Skeletal muscle cell (primary cell): ENCODE data around the gene PCK2.
A peak's percentile ranks its signal among the peaks of the same experiment; 100 is the strongest.

Experiments used
- DNase-seq: peaks from one replicate; pipeline ENCODE4 v3.0.0-alpha.2; 2010; ENCODE audit warnings: low read depth
- H3K4me3 ChIP-seq: 2 replicates; pipeline ENCODE4 v1.5.1; 2011; ENCODE audit warnings: low read depth, mild to moderate bottlenecking, control low read depth, low read length, moderate library complexity

Gene PCK2

DNA sequence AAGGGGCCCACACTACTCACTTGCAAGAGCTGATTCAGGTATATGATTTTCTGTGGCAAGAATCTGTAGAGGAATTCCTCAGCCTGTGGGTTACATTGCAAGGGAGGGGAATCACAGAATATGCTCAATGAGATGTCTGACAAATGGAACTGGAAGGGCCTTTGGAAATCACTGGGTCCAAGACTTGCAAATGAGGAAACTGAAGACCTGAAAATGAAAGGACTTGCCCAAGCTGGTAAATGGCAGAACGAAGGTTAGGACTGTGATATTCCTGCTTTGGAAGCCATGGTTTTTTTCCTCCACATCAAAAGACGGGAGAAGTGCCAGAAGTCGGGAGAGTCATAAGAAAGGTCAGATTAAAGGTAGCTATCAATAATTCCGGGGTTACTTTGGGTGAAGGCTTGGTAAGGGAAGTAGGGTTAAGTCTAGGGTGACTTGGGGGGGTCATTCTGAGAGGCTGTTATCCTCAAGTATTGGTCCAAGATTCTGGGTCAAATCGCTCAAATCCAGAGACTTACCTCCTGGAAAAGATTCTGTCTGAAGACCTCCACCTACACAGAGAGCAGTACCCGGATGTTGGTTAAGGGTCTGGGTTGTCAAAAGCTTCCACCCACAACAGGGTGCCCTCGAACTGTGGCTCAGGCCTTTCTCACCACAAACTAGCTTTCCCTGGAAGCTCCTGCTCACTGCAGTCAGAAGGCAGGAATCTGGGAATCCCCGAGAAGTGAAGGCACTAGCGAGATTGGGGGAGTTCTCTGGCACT, 51.8 kb downstream of the PCK2 start:
- H3K4me3 ChIP-seq, result peak overlapping the region; percentile 89
- no peak for DNase-seq

DNA sequence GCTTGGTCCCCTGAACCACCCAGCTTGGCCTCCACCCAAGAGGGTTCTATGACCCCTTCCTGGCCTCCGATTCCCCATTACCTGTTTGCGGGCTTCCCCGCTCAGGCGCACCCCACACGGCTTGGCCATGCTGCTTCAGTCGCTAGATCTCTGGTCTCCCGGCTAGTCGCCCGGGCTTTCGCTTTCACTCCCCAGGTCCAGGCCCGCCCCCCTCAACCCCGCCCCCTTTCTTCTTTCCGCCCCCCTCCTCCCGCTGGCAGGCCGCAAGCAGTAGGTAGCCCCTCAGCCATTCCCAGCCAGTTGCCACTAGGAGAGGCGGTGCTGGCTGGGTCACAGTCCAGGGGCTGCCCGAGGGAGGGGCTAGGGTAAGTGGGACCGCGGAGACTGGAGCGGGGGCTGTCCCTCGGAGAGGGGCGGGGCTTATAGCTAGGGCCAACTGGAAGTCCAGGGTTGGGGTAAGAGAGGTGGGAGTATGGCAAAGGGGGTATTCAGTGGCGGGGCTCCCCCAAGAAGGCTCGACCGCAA, 52.4 kb downstream of the PCK2 start, which contains the start of gene PSME2:
Gene PSME2 (minus strand): TSS at position 158 of the 525 bp plus-strand sequence. CDS start 29 bp downstream, at position 129.
- DNase-seq, result peak; percentile 94
- H3K4me3 ChIP-seq, result peak within 1 kb of the TSS; percentile 89

DNA sequence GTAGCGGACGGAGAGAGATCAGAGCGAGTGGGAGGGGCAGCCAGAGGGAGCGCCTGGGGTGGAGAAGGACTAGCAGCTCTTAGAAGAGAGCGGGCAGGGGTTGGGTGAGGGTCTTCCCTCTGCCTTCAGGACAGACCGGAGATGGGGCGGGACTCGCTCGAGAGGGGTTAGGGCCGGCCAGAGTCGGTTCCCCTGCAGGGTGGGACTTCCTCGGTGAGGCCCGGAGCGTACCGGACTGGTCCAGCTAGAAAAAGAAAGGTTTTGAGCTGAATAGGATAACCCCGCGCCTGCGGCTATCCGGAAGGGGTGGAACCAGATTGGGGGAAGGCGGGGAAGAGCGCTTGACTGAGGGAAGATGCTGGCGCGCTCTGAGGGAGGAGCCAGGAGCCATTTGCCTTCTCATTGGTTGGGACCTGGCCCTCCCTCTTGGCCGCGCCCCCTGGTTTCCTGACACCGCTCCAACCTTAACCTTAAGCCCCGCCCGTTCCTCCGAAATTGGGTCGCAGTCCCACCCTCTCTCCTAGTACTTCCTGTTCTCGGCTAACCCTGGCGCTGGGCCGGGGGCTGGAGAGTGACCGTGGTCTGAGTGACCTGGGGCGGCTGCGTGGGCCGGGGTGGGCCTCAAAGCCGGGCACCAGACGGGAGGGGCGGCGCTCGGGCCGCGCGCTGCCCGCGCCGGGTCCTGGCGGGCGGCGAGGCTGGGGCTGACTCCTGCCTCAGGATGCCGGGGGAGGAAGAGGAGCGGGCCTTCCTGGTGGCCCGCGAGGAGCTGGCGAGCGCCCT, 53.1 kb downstream of the PCK2 start, which contains the start of gene RNF31:
Gene RNF31 (plus strand): TSS at position 521 of the 783 bp plus-strand sequence. CDS start 201 bp downstream, at position 722.
- H3K4me3 ChIP-seq, result peak within 1 kb of the TSS; percentile 89
- DNase-seq, result peak; percentile 96

DNA sequence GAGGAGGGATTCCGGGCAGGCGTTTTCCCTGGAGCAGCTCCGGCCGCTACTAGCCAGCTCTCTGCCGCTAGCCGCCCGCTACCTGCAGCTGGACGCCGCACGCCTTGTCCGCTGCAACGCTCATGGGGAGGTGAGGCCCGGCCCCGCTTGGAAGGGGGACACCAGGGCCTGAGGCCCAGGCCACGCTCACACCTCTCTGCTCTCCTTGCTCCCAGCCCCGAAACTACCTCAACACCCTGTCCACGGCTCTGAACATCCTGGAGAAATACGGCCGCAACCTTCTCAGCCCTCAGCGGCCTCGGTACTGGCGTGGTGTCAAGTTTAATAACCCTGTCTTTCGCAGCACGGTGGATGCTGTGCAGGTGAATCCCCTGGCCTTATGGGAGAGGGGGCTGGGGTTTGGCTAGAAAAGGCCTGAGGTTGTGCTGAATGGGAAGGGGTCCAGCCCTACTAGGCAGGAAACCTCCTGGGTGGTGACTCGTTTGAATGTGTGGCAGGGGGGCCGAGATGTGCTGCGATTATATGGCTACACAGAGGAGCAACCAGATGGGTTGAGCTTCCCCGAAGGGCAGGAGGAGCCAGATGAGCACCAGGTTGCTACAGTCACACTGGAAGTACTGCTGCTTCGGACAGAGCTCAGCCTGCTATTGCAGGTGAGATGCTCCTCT, 53.8 kb downstream of the PCK2 start:
- no peak for DNase-seq
- peak overlapping the region; percentile 89 for H3K4me3 ChIP-seq

DNA sequence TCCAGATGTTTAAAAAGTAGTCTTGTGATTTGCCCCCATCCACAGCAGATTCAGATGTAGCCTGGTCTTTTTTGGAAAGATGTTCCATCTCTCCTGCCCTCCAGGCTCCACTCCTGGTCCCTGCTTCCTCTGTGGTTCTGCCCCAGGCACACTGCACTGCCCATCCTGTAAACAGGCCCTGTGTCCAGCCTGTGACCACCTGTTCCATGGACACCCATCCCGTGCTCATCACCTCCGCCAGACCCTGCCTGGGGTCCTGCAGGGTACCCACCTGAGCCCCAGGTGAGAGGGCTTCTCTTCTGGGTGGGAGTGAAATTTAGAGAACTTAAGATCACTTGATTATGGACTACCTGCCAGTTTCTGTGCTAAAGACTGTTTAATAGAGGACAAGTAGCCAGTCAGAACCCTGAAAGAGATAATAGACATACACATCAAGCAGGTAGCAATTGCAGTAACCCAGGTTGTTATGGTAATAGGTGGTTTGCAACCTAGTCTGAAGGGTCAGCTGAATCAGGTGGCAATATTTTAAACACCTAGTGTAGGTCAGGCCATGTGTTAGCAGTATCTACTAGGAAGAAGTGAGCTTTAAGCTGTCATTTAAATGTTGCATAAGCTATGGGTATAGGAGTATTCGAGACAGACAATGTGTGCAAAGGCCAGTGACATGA, 55.3 kb downstream of the PCK2 start:
- no peak for DNase-seq
- no peak overlapping the region for H3K4me3 ChIP-seq

DNA sequence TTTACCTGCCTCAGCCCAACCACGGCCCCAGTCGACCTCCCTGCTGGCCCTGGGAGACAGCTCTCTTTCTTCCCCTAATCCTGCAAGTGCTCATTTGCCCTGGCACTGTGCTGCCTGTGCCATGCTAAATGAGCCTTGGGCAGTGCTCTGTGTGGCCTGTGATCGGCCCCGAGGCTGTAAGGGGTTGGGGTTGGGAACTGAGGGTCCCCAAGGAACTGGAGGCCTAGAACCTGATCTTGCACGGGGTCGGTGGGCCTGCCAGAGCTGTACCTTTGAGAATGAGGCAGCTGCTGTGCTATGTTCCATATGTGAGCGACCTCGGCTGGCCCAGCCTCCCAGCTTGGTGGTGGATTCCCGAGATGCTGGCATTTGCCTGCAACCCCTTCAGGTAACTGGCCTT, 56.0 kb downstream of the PCK2 start:
- no peak overlapping the region for H3K4me3 ChIP-seq
- no peak for DNase-seq

DNA sequence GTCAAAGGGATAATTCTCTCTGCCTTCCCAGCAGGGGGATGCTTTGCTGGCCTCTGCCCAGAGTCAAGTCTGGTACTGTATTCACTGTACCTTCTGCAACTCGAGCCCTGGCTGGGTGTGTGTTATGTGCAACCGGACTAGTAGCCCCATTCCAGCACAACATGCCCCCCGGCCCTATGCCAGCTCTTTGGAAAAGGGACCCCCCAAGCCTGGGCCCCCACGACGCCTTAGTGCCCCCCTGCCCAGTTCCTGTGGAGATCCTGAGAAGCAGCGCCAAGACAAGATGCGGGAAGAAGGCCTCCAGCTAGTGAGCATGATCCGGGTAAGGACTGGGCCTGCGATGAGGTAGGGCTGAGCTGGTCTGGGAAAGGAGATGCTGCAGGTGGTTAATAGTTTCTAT, 56.5 kb downstream of the PCK2 start:
- no peak overlapping the region for H3K4me3 ChIP-seq
- no peak for DNase-seq

DNA sequence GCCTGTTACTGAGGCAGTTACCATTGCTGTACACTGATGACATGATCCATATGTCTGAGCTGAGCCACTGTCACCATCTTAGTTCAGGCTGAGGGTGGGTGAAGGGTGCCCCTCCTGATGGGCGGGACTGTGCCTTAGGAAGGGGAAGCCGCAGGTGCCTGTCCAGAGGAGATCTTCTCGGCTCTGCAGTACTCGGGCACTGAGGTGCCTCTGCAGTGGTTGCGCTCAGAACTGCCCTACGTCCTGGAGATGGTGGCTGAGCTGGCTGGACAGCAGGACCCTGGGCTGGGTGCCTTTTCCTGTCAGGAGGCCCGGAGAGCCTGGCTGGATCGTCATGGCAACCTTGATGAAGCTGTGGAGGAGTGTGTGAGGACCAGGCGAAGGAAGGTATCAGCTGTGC, 56.9 kb downstream of the PCK2 start:
- no peak for DNase-seq
- no peak overlapping the region for H3K4me3 ChIP-seq

DNA sequence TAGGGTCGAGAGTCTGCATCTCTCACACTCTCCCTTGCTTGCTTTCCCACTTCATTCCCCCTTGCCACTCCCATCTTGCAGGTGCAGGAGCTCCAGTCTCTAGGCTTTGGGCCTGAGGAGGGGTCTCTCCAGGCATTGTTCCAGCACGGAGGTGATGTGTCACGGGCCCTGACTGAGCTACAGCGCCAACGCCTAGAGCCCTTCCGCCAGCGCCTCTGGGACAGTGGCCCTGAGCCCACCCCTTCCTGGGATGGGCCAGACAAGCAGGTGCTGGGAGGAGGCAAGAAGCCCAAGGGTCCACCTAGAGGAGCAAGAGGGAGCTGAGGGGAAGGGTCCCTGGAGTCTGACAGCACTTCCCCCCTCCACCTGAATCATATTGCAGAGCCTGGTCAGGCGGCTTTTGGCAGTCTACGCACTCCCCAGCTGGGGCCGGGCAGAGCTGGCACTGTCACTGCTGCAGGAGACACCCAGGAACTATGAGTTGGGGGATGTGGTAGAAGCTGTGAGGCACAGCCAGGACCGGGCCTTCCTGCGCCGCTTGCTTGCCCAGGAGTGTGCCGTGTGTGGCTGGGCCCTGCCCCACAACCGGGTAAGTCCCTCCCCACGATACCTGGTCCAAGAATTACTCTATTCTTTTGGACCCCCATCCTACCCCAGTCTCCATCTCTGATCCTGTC, 57.4 kb downstream of the PCK2 start:
- DNase-seq, result no peak
- no peak overlapping the region for H3K4me3 ChIP-seq
